Stimulated activated CD4-positive, alpha-beta T cell treated with anti-CD3 and anti-CD28 coated beads, Interleukin-1b, Interleukin-23, amount 100 ng/mL, for 48 hours (primary cell): Measurements from ENCODE around the gene PARD3.

Experiments
- DNase-seq: peaks from one replicate; pipeline ENCODE4 v3.0.0-alpha.2; 2020

The PARD3 gene

DNA sequence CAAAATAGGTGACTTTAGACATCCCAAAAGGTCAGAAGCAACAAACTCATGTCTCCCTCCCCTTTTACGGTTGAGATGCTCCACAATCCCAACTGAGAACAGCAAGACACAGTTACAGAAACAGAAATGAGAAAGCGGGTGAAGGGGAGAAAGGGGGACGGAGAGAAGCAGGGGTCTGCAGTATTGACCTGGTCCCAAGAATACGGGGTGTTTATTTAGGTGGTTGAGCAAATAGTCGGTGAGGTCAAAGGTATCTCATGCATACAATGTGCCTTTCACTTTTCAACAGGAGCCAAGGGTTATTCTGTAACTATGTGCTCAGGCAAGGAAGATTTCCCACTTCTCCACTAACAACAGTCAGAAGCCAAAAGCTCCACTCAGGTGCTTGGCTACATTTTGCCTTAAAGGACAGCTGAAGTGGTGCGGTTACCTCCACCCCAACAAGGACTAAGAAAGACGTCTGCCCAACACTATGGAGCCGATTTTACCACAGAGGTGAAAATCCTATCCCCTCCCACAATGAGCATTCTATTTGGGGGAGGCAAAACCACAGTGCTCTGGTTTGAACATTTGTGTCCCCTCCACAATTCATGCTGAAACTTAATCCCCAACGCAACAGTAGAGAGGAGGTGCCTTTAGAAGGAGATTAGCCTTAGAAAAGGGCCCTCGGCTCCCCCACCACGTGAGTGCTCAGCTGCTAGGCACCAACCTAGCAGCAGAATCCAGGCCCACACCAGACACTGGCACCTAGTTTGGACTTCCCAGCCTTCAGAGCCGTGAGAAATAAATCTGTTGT lies 77.9 kb downstream of the PARD3 start:
- DNase-seq: no peak

DNA sequence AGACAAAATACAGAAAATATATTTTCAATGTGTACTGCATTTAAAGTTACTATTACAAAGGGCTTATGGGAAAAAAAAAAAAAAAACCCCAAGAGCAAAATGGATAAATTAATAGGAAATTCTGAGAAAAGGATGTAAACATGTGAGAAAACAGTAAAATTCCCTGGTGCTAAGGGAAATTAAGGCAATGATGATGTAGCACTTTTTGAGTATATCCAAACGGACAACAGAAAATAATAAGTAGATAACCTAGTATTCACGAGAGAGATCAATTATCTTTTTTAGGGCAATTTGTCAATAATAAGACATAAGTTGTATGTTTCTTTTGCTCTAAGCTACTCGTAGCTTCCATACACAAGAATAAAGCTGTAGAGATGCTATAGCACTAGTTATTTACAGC lies 80.2 kb downstream of the PARD3 start:
- DNase-seq: no peak

DNA sequence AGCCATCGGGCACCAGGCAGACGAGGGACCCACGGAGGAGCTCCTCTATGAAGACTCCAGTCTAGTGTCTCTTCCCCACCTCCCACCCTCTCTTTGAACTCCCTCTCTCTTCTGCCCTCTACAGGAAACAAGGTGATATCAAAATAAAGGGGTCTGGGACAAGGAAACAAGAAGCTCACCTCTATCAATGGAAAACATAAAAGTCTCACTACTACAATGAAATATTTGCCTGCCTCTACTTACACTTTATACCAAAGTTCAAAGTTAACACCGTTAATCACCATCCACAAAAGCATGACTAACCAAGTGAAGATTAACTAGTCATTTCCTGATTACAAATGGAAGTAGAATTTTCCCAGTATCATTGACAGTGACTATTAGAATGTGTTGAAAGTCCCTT lies 82.2 kb downstream of the PARD3 start:
- no peak for DNase-seq

DNA sequence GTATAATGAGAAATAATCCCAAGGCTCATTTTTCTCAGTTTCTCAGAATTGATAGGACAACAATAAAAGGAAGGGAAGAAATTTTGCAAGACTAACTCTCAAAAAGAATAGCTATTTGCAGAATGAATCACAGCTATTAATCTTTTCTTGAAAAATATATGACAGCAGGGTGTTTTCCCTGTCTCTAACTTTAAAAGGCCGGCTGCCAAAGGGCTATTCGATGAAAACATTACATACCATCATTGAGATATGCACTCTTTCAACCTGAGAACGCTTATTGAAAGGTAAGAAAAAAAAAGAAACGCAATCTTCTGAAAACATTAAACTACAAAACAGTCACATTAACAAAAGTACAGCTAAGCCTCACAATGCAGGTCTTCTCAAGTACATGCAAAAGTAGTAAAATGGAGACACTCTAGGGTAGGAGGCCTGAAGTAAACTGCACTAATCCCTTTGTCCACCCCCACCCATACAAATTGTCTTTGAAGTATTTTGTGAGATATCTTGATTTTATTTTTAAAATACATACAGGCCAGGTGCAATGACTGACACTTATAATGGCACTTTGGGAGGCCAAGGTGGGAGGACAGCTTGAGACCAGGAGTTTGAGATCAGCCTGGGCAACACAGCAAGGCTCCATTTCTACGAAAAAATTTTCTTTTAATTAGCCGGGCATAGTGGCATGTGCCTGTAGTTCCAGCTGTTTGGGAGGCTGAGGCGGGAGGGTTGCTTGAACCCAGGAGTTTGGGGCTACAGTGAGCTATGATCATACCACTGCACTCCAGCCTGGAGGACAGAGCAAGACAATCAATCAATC lies 83.0 kb downstream of the PARD3 start:
- DNase-seq: no peak

- no peak for DNase-seq
Measured at GRCh38 chr10:34731213-34731612, 83.9 kb downstream of the PARD3 start.

DNA sequence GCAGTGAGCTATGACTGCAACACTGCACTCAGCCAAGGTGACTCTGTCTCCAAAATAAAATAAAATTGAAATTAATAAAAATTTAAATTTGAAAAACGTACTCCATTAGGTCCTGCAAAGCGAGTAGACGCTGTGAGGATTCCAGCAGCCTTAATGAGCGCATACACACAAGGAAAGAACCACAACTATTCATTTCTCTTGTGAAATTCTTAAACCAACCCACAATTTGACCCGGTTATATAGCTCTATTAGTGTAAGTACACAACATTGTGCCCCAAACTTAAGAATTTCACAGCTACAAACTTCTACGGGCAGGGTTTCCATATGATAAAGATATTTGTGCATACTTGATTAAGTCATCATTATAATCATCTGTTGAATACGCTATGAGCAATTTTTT lies 84.4 kb downstream of the PARD3 start:
- DNase-seq: no peak

DNA sequence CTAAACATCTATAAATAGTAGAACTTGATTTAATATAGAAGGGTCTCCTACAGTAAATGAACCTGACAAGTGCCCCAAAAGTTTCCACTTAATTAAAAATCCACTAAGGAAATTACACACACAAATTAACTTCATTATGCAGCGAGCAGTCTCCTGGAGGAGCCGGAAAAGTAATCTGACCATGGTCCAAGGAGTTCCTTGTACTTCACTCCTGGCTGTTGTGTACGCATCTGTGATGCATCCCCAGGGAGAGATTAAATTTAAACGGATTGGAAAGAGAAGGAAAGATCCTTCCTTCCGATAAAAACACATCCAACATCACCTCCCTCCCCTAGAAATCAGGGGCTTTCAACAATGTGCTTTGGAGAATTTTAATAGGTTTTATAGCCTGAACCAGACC lies 85.5 kb downstream of the PARD3 start:
- no peak for DNase-seq

- no peak for DNase-seq
Measured at GRCh38 chr10:34728361-34728760, 86.7 kb downstream of the PARD3 start.

GRCh38 chr10:34727595-34728033 lies 87.5 kb downstream of the PARD3 start:
- DNase-seq: no peak

- no peak for DNase-seq
Measured at GRCh38 chr10:34726862-34727261, 88.2 kb downstream of the PARD3 start.

DNA sequence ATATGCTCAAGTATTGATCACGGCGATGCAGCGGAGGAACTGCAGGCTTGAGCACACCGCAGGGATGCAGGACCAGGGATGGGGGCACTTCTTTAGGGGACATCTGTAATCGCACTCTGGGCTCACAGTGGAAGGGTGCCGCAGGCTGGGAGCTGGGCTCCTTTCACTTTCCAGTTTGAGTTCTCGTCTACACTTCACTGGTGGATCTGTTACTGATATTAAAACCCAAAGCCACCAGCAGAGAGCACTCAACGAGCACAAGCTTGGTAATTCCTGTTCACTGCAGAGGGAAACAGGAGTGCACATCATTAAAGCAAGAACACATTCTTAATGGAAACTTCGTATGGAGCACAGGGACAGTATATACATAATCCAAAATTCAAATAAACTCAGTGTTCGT lies 91.3 kb downstream of the PARD3 start:
- DNase-seq: no peak

GRCh38 chr10:34722404-34722803 lies 92.7 kb downstream of the PARD3 start:
- DNase-seq: no peak

DNA sequence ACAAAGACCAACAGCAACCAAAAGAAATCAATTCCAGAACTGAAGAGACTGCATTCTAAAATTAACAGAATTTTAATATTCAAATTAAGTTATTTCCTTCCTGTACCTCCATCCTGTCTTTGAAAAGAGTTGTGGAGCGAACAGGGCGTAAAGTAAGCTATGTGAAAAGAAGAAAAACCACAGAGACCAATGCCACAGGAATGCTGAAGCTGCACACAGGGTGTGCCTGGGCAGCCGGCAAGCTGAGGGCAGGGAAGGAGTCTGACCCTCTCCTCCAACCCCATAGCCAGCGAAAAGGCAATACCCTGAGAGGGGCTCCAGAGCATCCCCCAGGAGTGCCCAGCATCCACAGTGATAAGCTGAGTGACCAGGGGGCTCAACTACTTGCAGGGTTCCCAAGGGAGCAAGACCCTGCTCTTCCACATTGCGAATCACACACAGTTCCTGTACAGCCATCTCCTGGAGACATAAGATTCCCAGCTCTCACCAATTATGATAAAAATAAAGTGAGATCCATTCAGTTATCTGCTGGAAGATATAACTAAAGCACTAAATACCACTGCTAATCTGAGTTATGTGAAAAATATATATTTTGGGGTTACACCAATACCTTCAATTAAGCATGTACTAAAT lies 93.8 kb downstream of the PARD3 start:
- DNase-seq: no peak

DNA sequence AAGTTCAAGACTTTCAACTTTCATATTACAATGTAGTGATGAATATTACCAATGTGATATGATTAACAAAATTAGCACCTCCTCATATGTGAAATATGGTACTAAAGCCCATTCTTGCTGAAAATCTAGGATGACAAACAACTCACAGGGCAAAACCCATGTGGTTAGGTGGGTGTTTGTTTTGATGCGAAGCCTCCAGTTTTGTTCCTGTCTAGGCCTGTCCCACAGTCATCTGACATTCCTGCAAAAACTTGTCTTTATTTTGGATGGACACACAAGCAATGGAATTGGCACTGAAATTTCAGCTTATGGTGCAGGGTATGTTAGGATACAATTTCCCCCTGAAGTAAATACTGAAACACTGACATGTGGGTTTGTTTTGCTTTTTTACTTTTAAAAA lies 95.3 kb downstream of the PARD3 start:
- no peak for DNase-seq

DNA sequence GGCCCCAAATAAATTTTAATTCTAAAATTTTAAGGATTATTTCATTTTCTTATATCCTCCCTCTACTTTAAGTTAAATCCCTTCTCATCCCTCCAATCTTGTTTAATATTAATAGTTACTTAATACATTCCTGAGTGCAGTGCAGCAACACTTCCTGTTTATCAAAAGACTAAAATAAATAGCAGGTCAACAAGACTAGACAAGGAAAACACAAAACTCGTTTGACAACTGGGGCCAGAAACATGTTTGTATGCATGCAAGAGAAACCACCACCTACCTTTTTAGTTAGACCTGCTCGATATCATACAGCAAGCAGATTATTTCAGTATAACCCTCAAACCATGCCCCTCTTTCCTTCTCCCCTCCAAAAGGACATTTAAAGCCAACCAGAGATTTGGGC lies 95.8 kb downstream of the PARD3 start:
- no peak for DNase-seq

- no peak for DNase-seq
Measured at GRCh38 chr10:34717429-34717828, 97.7 kb downstream of the PARD3 start.

DNA sequence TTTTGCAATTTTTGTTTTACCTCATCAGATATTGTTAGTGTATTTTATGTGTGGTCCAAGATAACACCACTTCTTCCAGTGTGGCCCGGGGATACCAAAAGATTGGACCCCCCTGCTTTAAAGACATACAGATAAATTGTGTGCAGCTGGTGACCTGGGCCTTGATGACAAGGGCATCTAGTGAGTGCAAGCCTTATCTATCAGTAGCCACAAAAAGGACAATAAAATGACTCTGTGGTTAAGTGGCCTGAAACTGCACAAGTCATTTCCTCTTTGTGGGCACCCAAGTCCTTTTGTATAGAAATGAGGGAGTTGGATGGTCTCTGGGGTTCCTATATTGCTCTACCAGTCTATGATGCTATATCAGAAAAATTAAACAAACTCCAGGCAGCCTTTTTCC lies 98.1 kb downstream of the PARD3 start:
- DNase-seq: no peak

DNA sequence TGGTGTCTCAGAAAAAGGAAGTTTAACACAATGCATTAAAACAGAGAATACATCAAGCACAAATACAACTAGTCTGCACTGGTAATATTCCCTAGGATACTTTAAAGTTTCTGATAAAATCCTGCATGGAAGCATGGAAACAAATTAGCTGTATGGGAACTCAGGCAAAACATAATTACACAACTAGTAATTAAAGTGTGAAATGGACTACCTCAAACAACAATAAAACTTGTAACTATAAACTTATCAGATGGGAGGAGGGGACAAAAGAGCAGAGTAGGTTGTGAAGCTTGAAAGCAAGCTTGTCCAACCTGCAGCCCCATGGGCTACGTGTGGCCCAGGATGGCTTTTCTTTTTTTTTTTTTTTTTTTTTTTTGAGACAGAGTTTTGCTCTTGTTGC lies 98.9 kb downstream of the PARD3 start:
- DNase-seq: no peak

DNA sequence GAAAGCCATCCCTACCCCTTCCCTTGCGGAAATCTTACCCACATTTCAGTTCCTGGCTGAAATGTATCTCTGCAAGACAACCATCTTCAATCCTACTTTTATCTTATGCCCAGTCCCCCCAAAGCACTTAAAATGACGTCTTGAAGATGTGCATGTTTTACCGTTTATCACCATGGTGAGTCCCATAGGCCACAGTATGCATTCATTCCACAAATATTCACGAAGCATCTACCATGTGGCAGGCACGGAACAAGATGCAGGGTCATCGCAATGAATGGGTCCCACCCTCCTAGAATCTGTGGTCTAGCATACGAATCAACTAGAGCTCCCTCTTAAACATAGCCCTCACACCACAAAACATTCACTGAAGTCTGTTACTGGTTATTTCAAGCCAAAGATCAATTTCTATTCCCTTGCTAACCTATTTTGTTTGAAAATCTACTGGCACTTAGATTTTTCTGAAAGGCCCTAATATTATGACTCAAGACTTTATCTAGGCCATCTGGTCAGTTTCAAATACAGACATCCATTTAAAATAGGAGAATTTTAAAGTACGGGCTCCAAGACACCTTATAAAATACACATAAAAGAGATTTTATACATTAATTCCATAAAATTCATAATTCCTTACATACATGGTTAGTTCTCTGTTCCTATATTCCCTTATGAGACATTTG lies 99.4 kb downstream of the PARD3 start:
- DNase-seq: no peak

GRCh38 chr10:34713875-34714274 lies 101.2 kb downstream of the PARD3 start:
- DNase-seq: no peak

DNA sequence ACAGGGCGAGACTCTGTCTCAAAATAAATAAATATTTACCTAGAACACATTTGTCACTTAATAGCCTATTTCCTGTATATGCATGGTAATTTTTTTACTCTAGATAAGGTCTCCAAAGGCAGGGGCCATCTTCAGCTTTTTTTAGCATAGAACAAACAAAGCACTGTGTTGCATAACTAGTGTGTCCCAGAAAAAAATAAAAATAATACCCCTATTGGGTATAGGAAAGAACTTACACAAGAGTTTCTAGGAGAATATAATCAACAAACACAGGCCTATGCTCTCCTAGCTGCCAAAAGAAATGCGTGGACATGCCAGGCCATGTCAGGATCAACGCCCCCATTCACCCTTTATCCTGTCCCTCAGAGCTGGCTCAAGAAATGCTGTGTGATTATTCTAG lies 103.6 kb downstream of the PARD3 start:
- no peak for DNase-seq

DNA sequence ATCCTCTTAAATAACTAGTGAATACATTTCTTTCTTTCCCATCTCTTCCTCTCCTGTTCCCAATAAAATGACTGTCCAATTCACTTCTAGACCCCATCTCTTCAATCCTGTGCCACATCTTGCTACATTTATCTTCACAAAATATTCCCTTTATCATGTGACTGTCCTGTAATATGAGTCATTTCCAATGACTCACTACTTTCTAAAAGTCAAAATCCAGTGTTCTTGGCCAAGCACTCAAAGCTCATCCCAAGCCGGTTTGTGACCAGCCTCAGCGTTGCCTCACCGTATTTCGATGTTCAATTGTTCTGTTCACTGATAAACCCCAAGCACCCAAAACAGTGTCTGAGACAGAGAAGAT lies 104.7 kb downstream of the PARD3 start:
- DNase-seq: no peak

DNA sequence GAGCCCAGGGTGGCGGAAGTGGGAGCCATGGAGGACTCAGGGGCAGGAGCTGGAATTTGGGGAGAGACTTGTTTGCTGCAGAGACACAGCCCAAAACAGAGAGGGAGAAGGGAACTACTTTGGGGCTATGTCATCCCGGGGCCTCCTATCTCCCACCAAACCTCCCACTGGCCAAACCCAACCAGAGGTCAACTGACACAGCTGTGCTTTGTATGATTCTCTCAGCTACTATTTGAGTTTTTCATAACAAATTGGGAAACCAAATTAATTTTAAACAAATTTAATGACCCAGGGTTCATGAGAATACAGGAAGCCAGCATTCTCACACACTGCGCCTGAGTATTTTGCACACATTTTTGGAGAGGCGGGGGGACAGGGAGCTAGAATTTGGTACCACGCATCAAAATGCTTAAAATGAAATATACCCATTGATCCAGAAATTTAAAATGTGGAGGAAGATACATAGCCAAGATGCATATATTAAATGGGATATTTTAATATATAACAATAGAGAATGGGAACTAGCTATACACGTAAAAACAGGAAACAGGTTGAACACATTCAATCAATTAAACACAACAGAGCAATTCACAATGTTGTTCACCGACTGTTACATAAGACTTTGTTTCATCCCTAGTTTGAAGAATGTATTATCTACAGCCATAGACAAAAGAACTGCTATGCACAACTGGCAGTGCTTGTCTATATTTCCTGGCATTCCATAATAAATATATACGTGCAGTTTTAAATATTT lies 105.3 kb downstream of the PARD3 start:
- DNase-seq: no peak
